T-helper 2 cell (primary cell): ENCODE results near the gene MAPKAPK3.

ENCODE experiments used
- DNase-seq, 5 experiments: peaks; one replicate each; pipeline versions ENCODE4 v3.0.0 to v3.0.0-alpha.2; 2012 to 2022
- total RNA-seq, 2 donors: gene quantifications; one replicate each; lab custom pipeline; 2026; lab: John Stamatoyannopoulos, UW

Gene MAPKAPK3
- 39.3 to 55.6 reads per million in 2 donors for total RNA-seq

GRCh38 chr3:50617096-50617791 lies at the start of gene MAPKAPK3:
MAPKAPK3 (plus strand) TSS chr3:50617151; CDS start chr3:50617566, 415 bp downstream.
- DNase-seq = peak in 3 of 5 experiments; percentile 32 to 39 (median 38)

DNA sequence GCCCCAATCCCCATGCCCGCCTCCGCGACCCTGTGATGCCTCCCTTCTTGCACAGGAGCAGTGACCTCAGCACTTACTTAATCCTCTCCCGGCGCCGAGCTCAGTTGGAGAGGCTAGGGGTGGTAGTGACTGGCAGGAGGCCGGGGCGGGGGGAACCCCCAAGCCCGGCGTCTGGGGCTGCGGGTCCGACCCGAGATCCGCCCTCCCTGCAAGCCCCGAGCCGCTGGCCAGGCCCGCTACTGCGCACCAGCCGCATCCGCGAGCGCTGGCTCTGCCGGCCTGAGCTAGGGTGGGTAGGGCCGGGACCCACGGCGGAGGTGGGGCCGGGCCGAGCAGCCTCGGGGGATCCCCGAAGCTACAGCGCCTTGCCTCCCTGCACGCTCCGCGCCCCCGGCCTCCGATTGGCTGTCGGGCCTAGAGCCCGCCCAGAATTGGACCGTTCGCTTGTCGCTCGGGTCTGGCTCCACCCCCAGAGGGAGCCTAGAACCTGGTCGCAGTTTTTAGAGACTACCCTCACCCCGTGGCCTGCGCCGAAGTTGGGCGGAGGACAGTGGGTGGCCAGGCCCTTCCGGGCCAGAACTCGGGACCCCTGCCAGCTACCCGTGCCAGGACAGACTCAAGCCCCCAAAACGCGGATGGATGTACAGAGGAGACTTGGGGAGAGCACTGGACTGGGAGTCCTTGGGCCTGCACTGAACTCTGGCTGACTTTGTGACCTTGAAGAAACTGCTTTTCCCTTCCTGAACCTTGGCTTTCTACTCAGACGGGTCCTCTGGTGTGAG lies 49.4 kb upstream of the MAPKAPK3 start, which contains the start of gene C3orf18:
TSS of gene C3orf18 (minus strand) at position 362 of the 782 bp plus-strand sequence. CDS start 2,048 bp downstream, outside the sequence.
- DNase-seq = peak; percentile 88 to 97 (median 92)

- peak; percentile 84 to 95 (median 90) for DNase-seq
These were observed 47.8 kb upstream of the MAPKAPK3 start, which contains the start of gene HEMK1 for GRCh38 chr3:50568947-50569749. HEMK1 (plus strand) TSS chr3:50569522; CDS start chr3:50571105, 1,583 bp downstream.

GRCh38 chr3:50570508-50571279 lies 46.3 kb upstream of the MAPKAPK3 start:
- DNase-seq = no peak

- no peak for DNase-seq
These were observed 45.5 kb upstream of the MAPKAPK3 start for GRCh38 chr3:50571486-50571885.

- DNase-seq = peak; percentile 54 to 87 (median 71)
These were observed 44.8 kb upstream of the MAPKAPK3 start for GRCh38 chr3:50572158-50572557.

DNA sequence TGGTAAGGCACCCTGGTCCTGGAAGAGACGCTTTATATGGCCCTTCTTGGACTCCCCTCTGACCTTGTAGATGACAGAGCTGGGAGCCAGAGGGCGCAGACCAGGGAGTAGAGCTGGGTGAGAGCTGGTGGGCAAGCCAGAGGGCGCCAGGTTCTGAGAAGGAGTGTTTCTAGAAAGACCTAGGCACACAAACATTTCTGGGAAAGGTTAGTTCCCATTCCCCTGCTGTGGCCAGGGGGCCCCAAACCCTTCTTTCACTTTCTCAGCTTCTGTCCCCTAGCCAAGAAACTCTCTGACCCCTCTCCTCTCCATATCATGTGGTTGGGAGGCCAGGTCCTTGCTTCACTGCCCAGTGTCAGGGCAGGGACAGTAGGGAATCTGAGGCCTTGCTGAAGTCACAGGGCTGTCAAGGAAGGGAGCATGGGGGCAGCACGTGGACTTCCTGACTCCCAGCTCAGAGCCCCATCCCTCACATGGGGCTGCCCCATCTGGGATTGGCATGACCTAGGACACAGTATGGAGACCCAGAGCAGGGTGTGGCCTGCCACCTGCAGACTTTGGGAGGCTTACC lies 44.1 kb upstream of the MAPKAPK3 start:
- DNase-seq = peak in 1 of 5 experiments; percentile 48

GRCh38 chr3:50573566-50574443 lies 43.1 kb upstream of the MAPKAPK3 start:
- peak in 3 of 5 experiments; percentile 47 to 99 (median 65) for DNase-seq

- peak in 2 of 5 experiments; percentile 27 to 85 for DNase-seq
These were observed 42.5 kb upstream of the MAPKAPK3 start for GRCh38 chr3:50574444-50574831.

DNA sequence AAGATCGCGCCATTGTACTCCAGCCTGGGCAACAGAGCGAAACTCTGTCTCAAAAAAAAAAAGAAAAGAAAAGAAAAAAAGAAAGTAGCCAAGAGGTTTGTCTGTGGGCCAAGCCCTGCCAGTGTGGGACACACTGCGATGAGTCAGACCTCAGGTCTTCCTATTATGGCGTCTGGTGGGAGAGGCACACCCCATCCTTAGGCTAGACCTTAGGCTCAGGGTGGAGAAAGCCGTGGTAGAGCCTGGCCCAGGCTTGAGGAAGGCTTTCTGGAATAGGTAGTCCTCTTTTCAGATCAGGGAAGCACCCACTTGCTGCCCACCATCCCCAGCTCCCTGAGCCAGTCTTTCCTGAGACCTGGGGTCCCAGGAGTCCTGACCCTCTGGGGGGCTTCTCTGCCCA lies 41.6 kb upstream of the MAPKAPK3 start:
- DNase-seq = no peak

- DNase-seq = no peak
These were observed 39.6 kb upstream of the MAPKAPK3 start for GRCh38 chr3:50577348-50577747.

GRCh38 chr3:50580683-50581458 lies 36.1 kb upstream of the MAPKAPK3 start:
- peak in 1 of 5 experiments; percentile 45 for DNase-seq

DNA sequence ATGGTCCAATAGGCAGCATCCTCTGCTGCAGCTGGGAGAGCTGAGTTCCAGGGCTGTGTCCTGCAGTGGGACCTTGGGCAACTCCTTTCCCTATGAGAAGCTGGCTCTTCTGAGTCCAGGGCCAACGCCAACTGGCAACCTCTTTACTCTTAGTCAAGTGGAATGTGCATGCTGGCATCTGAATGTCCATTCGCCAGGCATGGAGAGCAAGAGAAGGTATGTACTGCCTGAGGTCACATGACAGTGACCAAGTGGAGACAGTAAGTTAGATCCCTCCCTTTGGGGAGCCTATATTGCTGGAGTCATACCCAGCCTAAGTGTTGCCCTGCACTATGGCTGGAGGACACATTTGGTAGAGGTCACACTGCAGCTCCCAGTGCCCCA lies 35.5 kb upstream of the MAPKAPK3 start:
- DNase-seq = no peak

DNA sequence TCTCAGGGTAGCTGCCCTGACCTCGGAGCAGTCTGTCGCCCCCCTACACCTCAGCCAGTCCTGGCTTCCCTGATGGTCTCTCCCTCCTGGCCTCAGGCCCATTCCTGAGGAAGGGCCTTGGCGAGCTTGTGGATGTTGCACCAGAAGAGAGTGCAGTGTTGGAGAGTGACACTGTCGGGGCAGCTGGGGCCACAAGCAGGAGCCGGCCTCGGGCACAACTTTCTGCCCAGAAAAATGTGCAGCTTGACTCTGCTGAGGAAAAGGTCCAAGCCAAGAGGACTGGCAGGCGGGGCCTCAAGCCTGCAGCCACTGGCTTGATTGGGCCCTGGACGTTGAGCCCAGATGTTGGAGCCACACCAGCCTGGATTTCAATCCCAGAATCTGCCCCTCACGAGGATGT lies 34.9 kb upstream of the MAPKAPK3 start:
- no peak for DNase-seq

DNA sequence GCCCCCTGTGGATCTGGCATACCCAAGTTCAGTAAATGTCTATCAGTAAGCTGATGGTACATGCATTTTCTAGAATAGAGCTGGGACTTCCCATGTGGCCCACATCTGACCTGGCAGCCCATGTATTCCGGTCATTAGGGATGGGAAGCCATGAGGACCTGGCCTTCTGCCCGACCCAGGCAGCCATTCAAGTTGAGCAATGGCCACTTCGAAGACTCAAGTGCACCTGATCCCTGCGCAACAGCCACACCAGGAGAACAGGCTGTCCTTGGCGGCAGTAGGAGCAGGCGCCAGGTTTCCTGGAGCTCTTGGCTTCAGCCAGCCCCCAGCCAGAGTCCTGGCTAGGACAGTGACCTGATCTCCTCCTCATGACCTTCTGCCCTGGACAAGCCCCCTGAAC lies 33.1 kb upstream of the MAPKAPK3 start:
- no peak for DNase-seq

DNA sequence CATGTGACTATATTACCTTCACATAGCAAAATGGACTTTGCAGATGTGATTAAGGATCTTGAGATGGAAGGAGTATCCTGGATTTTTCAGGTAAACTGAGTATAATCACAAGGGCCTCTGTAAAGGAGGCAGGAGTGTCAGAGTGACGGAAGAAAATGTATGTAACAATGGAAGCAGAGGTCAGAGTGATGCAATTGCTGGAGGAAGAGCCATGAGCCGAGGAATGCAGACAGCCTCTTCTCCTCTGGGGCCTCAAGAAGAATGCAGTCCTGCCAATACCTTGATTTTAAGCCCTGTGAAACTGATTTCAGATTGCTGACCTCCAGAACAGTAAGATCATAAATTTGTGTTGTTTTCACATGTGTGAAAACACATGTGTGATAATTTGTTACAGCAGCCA lies 32.6 kb upstream of the MAPKAPK3 start:
- DNase-seq = no peak

DNA sequence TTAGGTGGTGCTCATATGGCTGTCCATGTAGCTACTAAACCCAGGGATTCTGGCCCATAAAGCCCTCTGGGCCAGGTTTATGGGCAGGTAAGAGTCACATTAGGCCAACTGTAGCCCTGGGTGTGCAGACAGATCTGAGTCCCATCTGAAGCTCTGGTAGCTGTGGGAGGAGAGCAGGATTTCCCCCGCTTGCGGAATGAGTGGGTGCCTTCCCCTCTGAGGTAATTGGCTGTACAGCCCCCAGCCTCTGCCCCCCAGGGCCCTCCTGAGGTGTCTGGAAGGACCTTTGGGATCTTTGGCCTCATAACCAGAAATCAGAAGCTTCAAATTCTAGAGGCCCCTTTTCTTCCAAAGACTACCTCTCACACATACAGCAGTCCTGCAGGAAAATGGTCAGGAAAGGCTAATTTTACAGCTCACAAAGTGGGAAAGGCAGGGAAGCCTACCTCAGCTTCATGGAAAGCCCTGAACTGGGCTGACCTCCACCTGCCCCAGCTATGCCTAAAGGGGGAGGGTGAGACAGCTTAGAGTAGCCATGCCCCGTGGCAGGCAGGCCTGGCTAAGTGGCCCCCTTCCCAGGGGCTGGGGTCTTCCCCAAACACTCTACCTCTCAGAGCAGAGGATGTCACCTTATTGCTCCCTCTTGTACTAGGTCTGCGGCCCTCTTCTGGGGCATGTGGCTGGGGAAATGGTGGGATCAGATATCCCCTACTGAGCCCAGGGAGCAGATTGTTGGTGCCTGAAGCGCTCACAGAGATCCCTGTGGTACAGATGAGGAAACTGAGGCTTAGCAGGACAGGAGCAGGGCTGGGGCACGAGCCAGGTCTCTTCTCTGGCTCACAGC lies 30.8 kb upstream of the MAPKAPK3 start:
- DNase-seq = peak in 1 of 5 experiments; percentile 47

GRCh38 chr3:50586763-50587070 lies 30.2 kb upstream of the MAPKAPK3 start:
- DNase-seq = no peak

DNA sequence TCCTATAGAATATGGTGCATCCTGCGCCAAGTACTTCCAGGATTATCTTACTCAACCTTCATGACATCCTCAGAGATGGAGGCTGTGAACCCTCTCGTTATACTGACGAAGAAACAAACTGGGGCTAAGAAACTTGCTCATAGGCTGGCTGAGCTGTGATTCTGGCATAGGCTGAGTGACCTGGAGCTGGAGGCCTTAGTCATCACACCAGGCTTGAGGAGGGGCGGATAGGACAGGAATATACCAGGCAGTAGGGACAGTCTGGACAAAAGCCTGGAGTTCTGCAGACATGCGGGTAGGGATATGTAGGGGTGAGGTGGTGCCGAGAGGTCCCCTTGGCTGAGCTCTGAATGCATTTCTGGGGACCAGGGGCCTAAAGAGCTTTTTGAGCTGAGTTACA lies 29.6 kb upstream of the MAPKAPK3 start:
- DNase-seq = no peak
